Karpas-422 (cell line): ENCODE results near the gene GPS1. TPM values are rescaled to one million over a fixed set of nuclear protein-coding genes. Genes with fewer than 3 reads are reported as not detected.

Experiments used
- DNase-seq: peaks from one replicate; pipeline ENCODE4 v3.0.0-alpha.2; 2015
- H2AFZ ChIP-seq: fragments of 200-600 bp; sonication (generic); 2 replicates; pipeline ENCODE4 v1.6.1; 2014; ENCODE audit warnings: antibody characterized with exemption, low read length, mixed read lengths
- H3K27ac ChIP-seq: fragments of 200-600 bp; sonication (generic); 2 replicates; pipeline ENCODE4 v1.5.1; 2014; ENCODE audit warnings: mild to moderate bottlenecking, low read length, moderate library complexity
- H3K27me3 ChIP-seq: fragments of 200-600 bp; sonication (generic); 2 replicates; pipeline ENCODE4 v1.6.1; 2014; ENCODE audit warnings: low read length, mixed read lengths
- H3K36me3 ChIP-seq: fragments of 200-600 bp; sonication (generic); 2 replicates; pipeline ENCODE4 v1.6.1; 2014; ENCODE audit warnings: low read length, mixed read lengths; ENCODE audit not compliant: insufficient read depth
- H3K4me1 ChIP-seq: fragments of 200-600 bp; sonication (generic); 2 replicates; pipeline ENCODE4 v1.6.1; 2014; ENCODE audit warnings: mild to moderate bottlenecking, low read length, mixed read lengths
- H3K4me2 ChIP-seq: fragments of 200-600 bp; sonication (generic); 2 replicates; pipeline ENCODE4 v1.6.1; 2014; ENCODE audit warnings: low read length, low read depth, mild to moderate bottlenecking; ENCODE audit not compliant: poor library complexity, severe bottlenecking
- H3K4me3 ChIP-seq: fragments of 200-600 bp; sonication (generic); 2 replicates; pipeline ENCODE4 v1.5.1; 2014; ENCODE audit warnings: mild to moderate bottlenecking, antibody characterized with exemption, low read length, mixed read lengths
- H3K79me2 ChIP-seq: fragments of 200-600 bp; sonication (generic); 2 replicates; pipeline ENCODE4 v1.6.1; 2014; ENCODE audit warnings: mild to moderate bottlenecking, low read length, mixed read lengths
- H3K9ac ChIP-seq: fragments of 200-600 bp; sonication (generic); 2 replicates; pipeline ENCODE4 v1.6.0; 2014; ENCODE audit warnings: low read length
- H3K9me2 ChIP-seq: fragments of 200-600 bp; sonication (generic), shearing (Covaris generic); replicated peaks from 2 replicates; pipeline ENCODE4 v1.6.0; 2014; ENCODE audit warnings: mild to moderate bottlenecking, low read length, moderate library complexity; ENCODE audit not compliant: insufficient read depth
- H3K9me3 ChIP-seq: fragments of 300-700, 200-600 bp; sonication (generic); 2 replicates; pipeline ENCODE4 v1.6.1; 2014; ENCODE audit warnings: low read length, mixed read lengths
- H4K20me1 ChIP-seq: fragments of 200-600 bp; sonication (generic); 2 replicates; pipeline ENCODE4 v1.6.1; 2014; ENCODE audit warnings: mild to moderate bottlenecking, antibody characterized with exemption, low read length, low read depth; ENCODE audit not compliant: insufficient read depth
- total RNA-seq: library from RNA; depleted of rRNA; stranded (reverse); fragments of >200 nt; shearing (Covaris generic); gene quantifications from 2 replicates; pipeline ENCODE4 v1.2.3, GENCODE V29; 2014; ENCODE audit warnings: low replicate concordance

GPS1 gene
- total RNA-seq, 1 experiment from 2014 or later = 57.1 TPM

DNA sequence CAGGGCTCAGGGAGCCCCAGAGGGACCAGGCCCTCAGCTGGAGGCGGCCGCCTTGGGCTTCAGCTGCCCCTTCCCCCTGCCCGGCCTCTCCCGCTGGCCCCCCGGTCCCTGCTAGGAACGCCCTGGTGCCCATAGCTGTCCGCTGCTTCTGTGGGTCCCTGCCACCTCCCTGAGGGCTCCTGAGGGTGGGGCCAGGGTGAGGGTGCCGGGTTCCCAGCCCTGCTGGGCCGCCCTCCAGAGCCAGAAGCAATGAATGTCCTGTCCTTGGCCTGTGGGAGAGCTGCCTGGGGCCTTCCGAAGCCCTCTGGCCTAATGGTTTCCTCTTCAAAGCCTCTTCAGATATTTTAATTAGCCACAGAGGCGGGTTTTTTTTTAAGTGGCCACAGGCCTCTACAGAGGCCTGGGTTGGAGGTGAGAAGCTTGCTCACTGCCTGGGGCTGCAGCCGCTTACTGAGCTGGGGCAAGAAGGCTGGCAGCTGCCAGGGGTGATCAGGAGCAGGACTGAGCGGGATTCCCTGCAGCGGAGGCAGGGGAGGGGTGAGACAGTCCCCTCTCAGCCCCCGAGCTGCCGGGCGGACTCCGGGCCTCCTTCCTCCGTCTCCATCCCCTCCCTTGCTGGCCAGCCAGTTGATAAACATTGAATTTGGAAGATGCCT is 38.9 kb upstream of the GPS1 start:
- Histone ChIP-seq H3K4me1 (no peaks in the 10 kb centered on the region), H3K36me3 (no peaks in the 10 kb centered on the region), H3K9me2 (no peaks in the 10 kb centered on the region), H3K9ac (no peak overlapping the region), H3K79me2 (no peaks in the 10 kb centered on the region), H4K20me1 (no peaks in the 10 kb centered on the region), H2AFZ (no peak overlapping the region), H3K9me3 (no peaks in the 10 kb centered on the region), H3K4me3 (no peak overlapping the region), H3K27ac (no peak overlapping the region), H3K4me2 (no peak overlapping the region), H3K27me3 (no peaks in the 10 kb centered on the region)
- DNase-seq = no peak

DNA sequence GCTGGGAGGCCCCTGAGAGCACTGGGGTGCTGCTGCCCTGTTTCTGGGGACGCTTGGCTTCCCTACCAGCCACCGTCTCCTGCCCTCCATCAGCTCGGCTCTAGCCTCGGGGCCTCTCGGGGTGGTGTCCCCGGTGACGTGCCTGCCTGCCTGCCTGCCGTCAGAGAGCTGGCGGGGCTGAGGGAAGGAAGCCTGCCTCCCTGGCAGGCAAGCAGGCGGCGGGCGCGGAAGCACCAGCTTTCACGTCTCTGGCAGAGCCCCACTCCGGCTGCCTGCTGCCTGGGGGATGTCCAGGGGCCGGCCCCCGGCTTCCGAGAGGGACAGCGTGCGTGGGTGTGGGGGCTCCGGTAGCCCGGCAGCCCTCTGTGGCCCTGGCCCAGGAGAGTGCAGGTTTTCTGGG is 38.4 kb upstream of the GPS1 start:
- Histone ChIP-seq H3K4me1 (no peaks in the 10 kb centered on the region), H3K4me3 (no peak overlapping the region), H3K9me3 (no peaks in the 10 kb centered on the region), H3K79me2 (no peaks in the 10 kb centered on the region), H4K20me1 (no peaks in the 10 kb centered on the region), H3K36me3 (no peaks in the 10 kb centered on the region), H3K9me2 (no peaks in the 10 kb centered on the region), H3K9ac (no peak overlapping the region), H3K4me2 (no peak overlapping the region), H3K27ac (no peak overlapping the region), H3K27me3 (no peaks in the 10 kb centered on the region), H2AFZ (no peak overlapping the region)
- DNase-seq = no peak

DNA sequence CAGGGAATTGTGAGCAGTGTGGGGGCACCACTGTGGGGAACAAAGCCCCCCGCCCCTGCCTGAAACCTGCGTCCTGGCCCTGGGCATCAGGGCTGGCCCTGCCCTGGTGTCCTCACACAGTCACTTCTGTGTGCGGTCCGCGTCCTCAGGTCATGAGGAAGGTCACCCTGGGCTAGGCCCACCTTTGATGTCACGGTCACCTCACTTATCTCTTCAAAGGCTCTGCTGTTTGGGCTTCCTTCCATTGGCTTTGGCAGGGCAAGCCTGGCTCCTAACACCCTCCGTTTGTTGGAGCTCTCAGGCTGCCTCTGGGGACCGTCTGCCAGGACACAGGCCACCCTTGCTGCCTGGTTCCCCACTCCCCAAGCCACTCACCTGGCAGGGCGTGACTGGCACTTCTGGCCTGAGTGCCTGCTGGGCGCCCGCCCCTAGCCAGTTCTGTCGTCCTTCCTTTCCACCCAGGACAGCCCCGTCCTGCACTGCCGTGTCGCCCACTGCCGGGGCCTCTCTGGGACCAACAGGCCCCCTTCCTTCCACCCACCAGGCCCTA is 37.9 kb upstream of the GPS1 start:
- H3K27ac ChIP-seq = no peak overlapping the region
- H3K4me3 ChIP-seq = no peak overlapping the region
- no peak overlapping the region for H3K4me2 ChIP-seq
- H3K4me1 ChIP-seq = no peaks in the 10 kb centered on the region
- DNase-seq = no peak
- no peaks in the 10 kb centered on the region for H3K9me3 ChIP-seq
- no peak overlapping the region for H3K9ac ChIP-seq
- no peaks in the 10 kb centered on the region for H3K27me3 ChIP-seq
- no peak overlapping the region for H2AFZ ChIP-seq
- H3K36me3 ChIP-seq = no peaks in the 10 kb centered on the region
- no peaks in the 10 kb centered on the region for H4K20me1 ChIP-seq
- no peaks in the 10 kb centered on the region for H3K79me2 ChIP-seq
- H3K9me2 ChIP-seq = no peaks in the 10 kb centered on the region

DNA sequence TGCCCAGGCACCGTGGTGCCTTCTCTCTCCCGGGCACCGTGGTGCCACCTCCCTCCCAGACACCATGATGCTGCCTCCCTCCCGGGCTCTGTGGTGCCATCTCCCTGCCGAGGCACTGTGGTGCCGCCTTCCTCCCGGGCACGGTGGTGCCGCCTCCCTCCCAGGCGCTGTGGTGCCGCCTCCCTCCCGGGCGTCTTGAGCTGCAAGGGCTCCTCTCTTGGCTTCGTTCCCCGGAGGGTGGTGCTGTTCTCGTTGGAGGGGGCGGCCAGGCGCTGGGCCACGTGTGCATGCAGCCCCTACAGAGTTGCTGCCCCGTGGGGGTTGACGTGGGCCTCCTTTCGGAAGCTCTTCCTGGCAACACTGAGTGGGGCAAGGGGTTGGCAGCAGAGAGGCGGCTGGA is 37.3 kb upstream of the GPS1 start:
- H2AFZ ChIP-seq = no peak overlapping the region
- no peaks in the 10 kb centered on the region for H3K9me3 ChIP-seq
- no peak overlapping the region for H3K9ac ChIP-seq
- H3K4me2 ChIP-seq = no peak overlapping the region
- no peaks in the 10 kb centered on the region for H3K79me2 ChIP-seq
- no peaks in the 10 kb centered on the region for H3K4me1 ChIP-seq
- no peaks in the 10 kb centered on the region for H3K9me2 ChIP-seq
- H3K27ac ChIP-seq = no peak overlapping the region
- no peaks in the 10 kb centered on the region for H3K36me3 ChIP-seq
- DNase-seq = no peak
- no peaks in the 10 kb centered on the region for H3K27me3 ChIP-seq
- H4K20me1 ChIP-seq = peaks cover under 1% of the 10 kb centered on the region; the same call in 1 of the 2 replicates
- H3K4me3 ChIP-seq = no peak overlapping the region

DNA sequence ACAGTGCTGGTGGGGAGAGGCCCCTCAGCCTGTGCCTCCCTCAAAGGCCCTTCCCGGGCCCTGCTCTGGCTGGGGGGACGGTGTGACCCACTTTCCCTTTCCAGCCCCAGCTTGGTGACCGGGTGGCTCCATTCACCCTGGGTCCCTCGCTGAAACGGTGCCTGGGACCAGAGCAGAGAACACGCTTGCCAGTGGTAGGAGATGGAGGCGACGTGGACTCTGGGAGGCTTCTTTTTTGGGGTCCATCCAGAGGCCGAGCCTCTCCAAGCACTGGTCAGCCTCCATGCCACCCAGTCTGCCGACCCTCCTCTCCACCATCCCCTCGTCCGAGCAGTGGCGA is 36.8 kb upstream of the GPS1 start:
- no peaks in the 10 kb centered on the region for H3K27me3 ChIP-seq
- no peak overlapping the region for H3K4me3 ChIP-seq
- no peaks in the 10 kb centered on the region for H3K4me1 ChIP-seq
- H4K20me1 ChIP-seq = peaks cover 3% of the 10 kb centered on the region; the same call in 1 of the 2 replicates
- no peak overlapping the region for H3K4me2 ChIP-seq
- no peak overlapping the region for H2AFZ ChIP-seq
- no peak for DNase-seq
- H3K36me3 ChIP-seq = no peaks in the 10 kb centered on the region
- no peaks in the 10 kb centered on the region for H3K9me3 ChIP-seq
- no peaks in the 10 kb centered on the region for H3K9me2 ChIP-seq
- no peak overlapping the region for H3K9ac ChIP-seq
- H3K27ac ChIP-seq = no peak overlapping the region
- H3K79me2 ChIP-seq = no peaks in the 10 kb centered on the region

DNA sequence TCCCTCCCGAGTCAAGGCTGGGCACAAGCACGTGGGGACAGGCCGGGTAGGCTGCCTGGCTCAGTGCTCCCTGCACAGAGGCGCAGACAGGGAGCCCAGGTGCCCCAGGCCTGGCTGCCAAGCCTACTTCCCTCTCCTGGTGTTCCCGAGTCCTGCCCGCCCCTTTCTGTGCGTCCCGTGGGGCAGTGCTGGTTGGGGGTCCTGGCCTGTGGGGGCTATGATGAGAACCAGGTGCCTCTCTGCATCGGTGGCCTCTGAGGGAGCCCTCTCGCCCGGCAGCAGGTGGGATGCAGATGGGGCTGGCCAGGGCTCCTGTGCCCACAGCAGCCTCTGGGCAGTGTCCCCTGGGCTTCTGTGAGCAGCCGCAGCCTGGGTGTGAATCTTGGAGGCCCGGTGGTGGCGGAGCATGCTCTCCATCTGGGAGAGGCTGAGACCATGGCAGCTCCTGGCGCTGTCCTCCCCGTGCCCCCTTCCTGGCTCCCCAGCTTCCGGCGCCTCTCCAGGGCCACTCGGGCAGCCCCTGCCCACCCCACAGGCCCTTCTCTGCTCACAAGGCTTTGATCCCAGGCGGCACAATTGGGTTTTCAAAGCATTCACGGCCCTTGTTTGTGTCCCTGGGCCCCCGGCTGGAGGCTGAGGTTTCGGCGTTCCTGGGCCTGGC is 36.3 kb upstream of the GPS1 start:
- H3K4me2 ChIP-seq = no peak overlapping the region

DNA sequence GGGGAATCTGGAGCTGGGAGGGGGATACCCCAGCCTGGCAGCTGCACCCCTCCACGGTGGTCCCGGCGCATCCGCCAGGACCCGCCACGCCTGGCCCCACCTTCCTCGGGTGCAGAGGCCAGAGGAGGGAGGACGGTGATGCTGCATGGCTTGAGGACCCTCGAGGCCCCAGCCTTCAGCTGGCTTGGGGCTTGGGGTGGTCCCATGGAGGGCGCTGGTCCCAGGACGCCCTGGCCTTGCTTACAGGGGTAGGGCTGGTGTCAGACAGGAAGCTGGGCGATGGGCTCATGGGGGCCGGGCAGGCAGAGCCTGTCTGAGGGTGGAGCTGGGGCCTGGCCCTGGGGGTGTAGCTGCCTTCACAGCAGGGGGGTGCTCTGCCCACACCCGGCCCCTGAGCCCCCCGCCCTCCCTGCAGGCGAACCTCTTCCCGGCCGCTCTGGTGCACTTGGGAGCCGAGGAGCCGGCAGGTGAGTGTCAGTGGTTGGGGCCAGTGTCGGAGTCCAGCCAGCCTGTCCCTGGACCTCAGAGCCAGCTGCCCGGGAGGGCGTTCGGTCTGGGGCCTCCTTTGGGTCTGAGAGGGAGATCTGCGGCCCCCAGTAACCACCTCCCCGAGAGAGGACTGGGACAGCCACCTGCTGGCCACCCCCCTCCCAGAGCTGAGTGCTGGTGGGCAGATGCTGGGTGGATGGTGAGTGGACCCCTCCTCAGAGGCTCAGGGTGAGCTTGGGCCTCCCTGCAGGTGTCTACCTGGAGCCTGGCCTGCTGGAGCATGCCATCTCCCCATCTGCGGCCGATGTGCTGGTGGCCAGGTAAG is 35.4 kb upstream of the GPS1 start:
- Histone ChIP-seq H3K27ac (no peak overlapping the region), H3K4me1 (peaks cover 12% of the 10 kb centered on the region), H2AFZ (no peak overlapping the region), H3K27me3 (no peaks in the 10 kb centered on the region), H3K9ac (no peak overlapping the region), H3K9me3 (no peaks in the 10 kb centered on the region), H3K4me2 (no peak overlapping the region), H3K36me3 (no peaks in the 10 kb centered on the region), H4K20me1 (peaks cover 3% of the 10 kb centered on the region; the same call in 1 of the 2 replicates), H3K79me2 (peaks cover 1% of the 10 kb centered on the region), H3K9me2 (no peaks in the 10 kb centered on the region), H3K4me3 (no peak overlapping the region)
- DNase-seq = no peak

More for the DNA sequence above, 36.3 kb upstream of the GPS1 start:
- no peak overlapping the region for H2AFZ ChIP-seq
- DNase-seq = no peak
- no peaks in the 10 kb centered on the region for H3K9me2 ChIP-seq
- no peak overlapping the region for H3K9ac ChIP-seq
- H3K27ac ChIP-seq = no peak overlapping the region
- no peaks in the 10 kb centered on the region for H3K9me3 ChIP-seq
- H3K4me1 ChIP-seq = peaks cover 5% of the 10 kb centered on the region
- H3K4me3 ChIP-seq = no peak overlapping the region
- no peaks in the 10 kb centered on the region for H3K36me3 ChIP-seq
- H4K20me1 ChIP-seq = peaks cover 3% of the 10 kb centered on the region; the same call in 1 of the 2 replicates
- H3K27me3 ChIP-seq = no peaks in the 10 kb centered on the region
- no peaks in the 10 kb centered on the region for H3K79me2 ChIP-seq

DNA sequence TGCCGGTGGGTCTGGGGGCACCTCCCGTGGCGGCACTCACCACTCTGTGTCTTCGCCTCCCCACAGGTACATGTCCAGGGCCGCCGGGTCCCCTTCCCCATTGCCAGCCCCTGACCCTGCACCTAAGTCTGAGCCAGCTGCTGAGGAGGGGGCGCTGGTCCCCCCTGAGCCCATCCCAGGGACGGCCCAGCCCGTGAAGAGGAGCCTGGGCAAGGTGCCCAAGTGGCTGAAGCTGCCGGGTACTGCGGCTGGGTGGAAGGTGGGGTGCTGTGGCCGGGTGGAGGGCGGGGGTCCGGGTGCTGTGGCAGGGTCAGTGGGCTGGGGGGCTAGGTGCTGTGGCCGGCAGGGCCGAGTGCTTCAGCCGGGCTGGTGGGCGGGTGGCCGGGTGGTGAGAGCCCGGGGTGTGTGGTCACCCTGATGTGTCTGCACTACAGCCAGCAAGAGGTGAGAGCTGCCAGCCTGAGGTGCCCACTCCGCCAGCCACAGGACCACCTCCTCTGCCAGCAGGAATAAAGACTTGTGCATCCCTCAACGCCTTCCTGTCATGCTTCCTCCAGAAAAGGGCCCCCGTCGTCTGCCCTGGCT is 34.7 kb upstream of the GPS1 start:
- Histone ChIP-seq H3K4me2 (no peak overlapping the region), H3K9me3 (no peaks in the 10 kb centered on the region), H2AFZ (no peak overlapping the region), H3K9me2 (no peaks in the 10 kb centered on the region), H3K79me2 (peaks cover 8% of the 10 kb centered on the region), H3K4me3 (no peak overlapping the region), H3K36me3 (no peaks in the 10 kb centered on the region), H4K20me1 (peaks cover 3% of the 10 kb centered on the region; the same call in 1 of the 2 replicates), H3K27ac (no peak overlapping the region), H3K9ac (no peak overlapping the region), H3K4me1 (peaks cover 19% of the 10 kb centered on the region), H3K27me3 (no peaks in the 10 kb centered on the region)
- DNase-seq = no peak
